Sigmoid colon (tissue), 7 donors: Measurements from ENCODE around the gene PSMD13. TPM values are rescaled to one million over a fixed set of nuclear protein-coding genes. Genes with fewer than 3 reads are reported as not detected.

ENCODE experiments used
- DNase-seq: peaks from one replicate; pipeline ENCODE4 v3.0.0-alpha.2; 2019
- H3K27ac ChIP-seq, 4 donors: fragments of 200-600 bp; sonication (generic); one replicate each; pipeline ENCODE4 v1.5.1; 2016 to 2019; ENCODE audit warnings: mild to moderate bottlenecking in 1 of 4
- H3K27me3 ChIP-seq, 3 donors: fragments of 200-600 bp; sonication (generic); one replicate each; pipeline ENCODE4 v1.5.1; 2019; ENCODE audit warnings: mild to moderate bottlenecking in 1 of 3
- H3K36me3 ChIP-seq, 4 donors: fragments of 200-600 bp; sonication (generic); one replicate each; pipeline ENCODE4 v1.5.1; 2016 to 2019
- H3K4me1 ChIP-seq, 4 donors: fragments of 200-600 bp; sonication (generic); one replicate each; pipeline ENCODE4 v1.5.1; 2017 to 2019
- H3K4me3 ChIP-seq, 4 donors: fragments of 200-600 bp; sonication (generic); one replicate each; pipeline ENCODE4 v1.5.1; 2017 to 2019; ENCODE audit warnings: mild to moderate bottlenecking in 2 of 4, moderate library complexity in 1 of 4
- H3K9me3 ChIP-seq, 4 donors: fragments of 200-600 bp in 3 of 4; sonication (generic) in 3 of 4; one replicate each; pipeline versions ENCODE4 v1.5.1 to v1.6.1; 2013 to 2019
- EP300 ChIP-seq, 4 donors: sonication (generic); formaldehyde crosslinking; IDR thresholded peaks; one replicate each; pipeline ENCODE4 v1.6.1; 2017; ENCODE audit warnings: antibody characterized with exemption in 4 of 4
- POLR2A ChIP-seq, 2 donors: fragments of 450-650 bp; IDR thresholded peaks; one replicate each; pipeline ENCODE4 v1.6.1; 2016; ENCODE audit warnings: antibody characterized with exemption in 2 of 2, mild to moderate bottlenecking in 2 of 2, moderate library complexity in 2 of 2
- POLR2AphosphoS5 ChIP-seq, 4 donors: sonication (generic); formaldehyde crosslinking; IDR thresholded peaks; one replicate each; pipeline ENCODE4 v1.6.1; 2017; ENCODE audit warnings: antibody characterized with exemption in 4 of 4
- WGBS, 2 donors: extraction: QIAGEN DNeasy Blood & Tissue Kit; methylation state at CpG; one replicate each; pipeline ENCODE4 v1.1.7; 2013; 5-methylcytosine and 5-hydroxymethylcytosine counted together
- intact Hi-C: fragments of 100-400 bp; cut with DNase I; formaldehyde crosslinking; loops from one replicate; pipeline ENCODE4 v1.15.1; 2023
- polyA plus RNA-seq, 3 donors: library from polyadenylated mRNA; stranded (reverse); fragments of 200-250 nt; gene quantifications; one replicate each; pipeline ENCODE4 v1.2.3, GENCODE V29; 2013
- total RNA-seq, 4 donors: library from RNA; depleted of rRNA; stranded (reverse); fragments of >200 nt; gene quantifications; one replicate each; pipeline ENCODE4 v1.1.0, GENCODE V29; 2016
- TF ChIP-seq, protein P1 (sequence below), 4 experiments: fragments of 450-650 bp in 3 of 4; fragments of 200-600 bp in 1 of 4; IDR thresholded peaks; one replicate each; pipeline ENCODE4 v1.5.1; 2016 to 2019; ENCODE audit warnings: antibody characterized with exemption in 4 of 4, mild to moderate bottlenecking in 3 of 4, moderate library complexity in 2 of 4
- donor health status: healthy with polysubstance abuse.
- donor health status: Bipolar disorder and iron deficiency.
- donor health status: healthy.

Gene PSMD13
- total and polyA plus RNA-seq, 7 donors, result 86.2 to 180 (median 111) TPM

DNA sequence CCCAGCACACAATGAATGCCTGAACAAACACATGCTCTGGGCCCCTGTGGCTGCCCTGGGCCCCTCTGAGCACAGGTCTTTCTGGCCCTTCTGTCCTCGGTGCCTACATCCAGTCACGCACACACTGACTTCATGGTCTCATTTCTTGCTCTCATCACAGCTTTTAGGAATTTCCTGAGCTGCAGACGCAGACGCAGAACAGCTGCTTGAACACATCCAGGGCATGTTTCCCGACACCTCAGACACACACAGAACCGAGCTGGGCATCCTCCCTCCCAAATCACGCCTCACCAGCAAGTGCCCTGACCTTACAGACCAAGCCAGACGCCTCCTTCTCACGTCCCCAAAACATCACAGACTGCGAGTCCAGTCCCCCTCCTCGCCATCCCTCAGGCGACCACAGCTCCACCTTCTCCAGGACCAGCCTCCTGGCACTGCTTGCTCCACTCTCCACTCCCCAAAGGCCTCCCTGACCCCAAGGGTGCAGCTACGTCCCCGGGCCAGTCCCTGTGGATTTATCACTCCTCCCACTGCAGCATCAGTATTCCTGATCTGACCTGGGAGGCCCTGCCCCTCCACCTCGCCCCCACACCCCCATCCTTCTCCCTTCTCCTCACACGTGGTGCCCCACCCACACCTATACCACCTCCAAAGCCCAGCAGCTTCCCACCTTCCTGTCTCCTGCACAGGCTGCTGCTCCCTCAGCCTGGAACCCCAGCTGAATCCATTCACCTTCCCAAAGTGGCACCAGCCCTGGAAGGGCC is 13.6 kb upstream of the PSMD13 start:
- Histone ChIP-seq H3K4me3 (no peak overlapping the region), H3K36me3 (peaks cover 0 to 32% (median 2%) of the 10 kb centered on the region in 4 donors), H3K27ac (peak overlapping the region in 2 of 4 donors; percentile 66 to 84), H3K27me3 (no peaks in the 10 kb centered on the region), H3K4me1 (no peaks in the 10 kb centered on the region), H3K9me3 (no peaks in the 10 kb centered on the region)
- no peak for TF ChIP-seq POLR2A (IDR thresholded peaks at IDR 0.05)
- TF ChIP-seq, protein P1, sequence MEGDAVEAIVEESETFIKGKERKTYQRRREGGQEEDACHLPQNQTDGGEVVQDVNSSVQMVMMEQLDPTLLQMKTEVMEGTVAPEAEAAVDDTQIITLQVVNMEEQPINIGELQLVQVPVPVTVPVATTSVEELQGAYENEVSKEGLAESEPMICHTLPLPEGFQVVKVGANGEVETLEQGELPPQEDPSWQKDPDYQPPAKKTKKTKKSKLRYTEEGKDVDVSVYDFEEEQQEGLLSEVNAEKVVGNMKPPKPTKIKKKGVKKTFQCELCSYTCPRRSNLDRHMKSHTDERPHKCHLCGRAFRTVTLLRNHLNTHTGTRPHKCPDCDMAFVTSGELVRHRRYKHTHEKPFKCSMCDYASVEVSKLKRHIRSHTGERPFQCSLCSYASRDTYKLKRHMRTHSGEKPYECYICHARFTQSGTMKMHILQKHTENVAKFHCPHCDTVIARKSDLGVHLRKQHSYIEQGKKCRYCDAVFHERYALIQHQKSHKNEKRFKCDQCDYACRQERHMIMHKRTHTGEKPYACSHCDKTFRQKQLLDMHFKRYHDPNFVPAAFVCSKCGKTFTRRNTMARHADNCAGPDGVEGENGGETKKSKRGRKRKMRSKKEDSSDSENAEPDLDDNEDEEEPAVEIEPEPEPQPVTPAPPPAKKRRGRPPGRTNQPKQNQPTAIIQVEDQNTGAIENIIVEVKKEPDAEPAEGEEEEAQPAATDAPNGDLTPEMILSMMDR (IDR thresholded peaks at IDR 0.05), result no peak
- no peak for TF ChIP-seq EP300 (IDR thresholded peaks at IDR 0.05)
- no peak for TF ChIP-seq POLR2AphosphoS5 (IDR thresholded peaks at IDR 0.05)
- peak; percentile 54 for DNase-seq
- 88 to 90% methylated on average over 16 of the region's 16 CpGs for WGBS, 2 donors
- intact Hi-C loops, result no loop called here

DNA sequence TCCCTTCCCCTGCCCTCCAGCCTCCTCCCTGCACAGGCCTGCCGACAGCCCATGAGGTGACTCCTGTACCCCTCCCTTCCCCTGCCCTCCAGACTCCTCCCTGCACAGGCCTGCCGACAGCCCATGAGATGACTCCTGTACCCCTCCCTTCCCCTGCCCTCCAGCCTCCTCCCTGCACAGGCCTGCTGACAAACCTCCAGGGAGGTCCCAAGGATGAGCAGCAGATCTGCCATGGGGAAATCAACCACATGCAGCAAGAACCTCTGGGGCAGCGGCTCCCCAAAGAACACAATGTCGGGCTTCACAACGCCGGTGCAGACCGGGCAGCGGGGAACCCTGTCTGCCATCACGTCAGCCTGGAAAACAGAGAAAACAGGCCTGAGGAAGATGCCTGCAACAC is 12.9 kb upstream of the PSMD13 start:
- Histone ChIP-seq H3K9me3 (no peaks in the 10 kb centered on the region), H3K27ac (peak overlapping the region in 1 of 4 donors; percentile 84), H3K36me3 (peaks cover 0 to 25% (median 2%) of the 10 kb centered on the region in 4 donors), H3K4me3 (no peak overlapping the region), H3K27me3 (no peaks in the 10 kb centered on the region), H3K4me1 (no peaks in the 10 kb centered on the region)
- intact Hi-C loops, result no loop called here
- whole genome bisulfite sequencing, 2 donors, result 93 to 95% methylated on average over 9 of the region's 9 CpGs
- peak; percentile 24 for DNase-seq
- TF ChIP-seq, protein P1 (IDR thresholded peaks at IDR 0.05), result no peak
- TF ChIP-seq POLR2A (IDR thresholded peaks at IDR 0.05), result no peak
- TF ChIP-seq EP300 (IDR thresholded peaks at IDR 0.05), result no peak
- no peak for TF ChIP-seq POLR2AphosphoS5 (IDR thresholded peaks at IDR 0.05)

DNA sequence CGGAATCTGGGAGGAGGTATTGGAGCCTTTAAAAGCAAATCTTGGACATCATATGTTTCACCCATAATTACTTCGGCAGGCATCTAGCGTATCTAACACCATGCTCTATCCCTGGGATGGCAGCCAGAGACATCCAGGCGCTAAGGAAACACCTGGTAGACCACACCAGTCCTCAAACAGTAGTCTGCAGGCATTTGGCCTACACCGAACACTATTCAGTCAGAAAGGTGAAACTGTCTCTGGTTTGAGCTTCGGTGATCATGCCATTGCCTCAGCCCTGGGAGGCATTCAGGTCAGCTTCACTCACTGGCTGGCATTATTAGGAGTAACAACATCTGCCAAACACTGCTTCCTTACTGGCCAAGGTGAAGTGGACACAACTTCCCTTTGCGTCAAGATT is 12.4 kb upstream of the PSMD13 start:
- DNase-seq, result peak; percentile 38
- Histone ChIP-seq H3K9me3 (no peaks in the 10 kb centered on the region), H3K36me3 (peaks cover 0 to 27% (median 2%) of the 10 kb centered on the region in 4 donors), H3K4me1 (no peaks in the 10 kb centered on the region), H3K4me3 (no peak overlapping the region), H3K27me3 (no peaks in the 10 kb centered on the region), H3K27ac (peak overlapping the region in 1 of 4 donors; percentile 84)
- intact Hi-C loops, result no loop called here
- 92 to 94% methylated on average over 7 of the region's 7 CpGs for WGBS, 2 donors
- TF ChIP-seq, protein P1 (IDR thresholded peaks at IDR 0.05), result no peak
- no peak for TF ChIP-seq POLR2A (IDR thresholded peaks at IDR 0.05)
- no peak for TF ChIP-seq EP300 (IDR thresholded peaks at IDR 0.05)

DNA sequence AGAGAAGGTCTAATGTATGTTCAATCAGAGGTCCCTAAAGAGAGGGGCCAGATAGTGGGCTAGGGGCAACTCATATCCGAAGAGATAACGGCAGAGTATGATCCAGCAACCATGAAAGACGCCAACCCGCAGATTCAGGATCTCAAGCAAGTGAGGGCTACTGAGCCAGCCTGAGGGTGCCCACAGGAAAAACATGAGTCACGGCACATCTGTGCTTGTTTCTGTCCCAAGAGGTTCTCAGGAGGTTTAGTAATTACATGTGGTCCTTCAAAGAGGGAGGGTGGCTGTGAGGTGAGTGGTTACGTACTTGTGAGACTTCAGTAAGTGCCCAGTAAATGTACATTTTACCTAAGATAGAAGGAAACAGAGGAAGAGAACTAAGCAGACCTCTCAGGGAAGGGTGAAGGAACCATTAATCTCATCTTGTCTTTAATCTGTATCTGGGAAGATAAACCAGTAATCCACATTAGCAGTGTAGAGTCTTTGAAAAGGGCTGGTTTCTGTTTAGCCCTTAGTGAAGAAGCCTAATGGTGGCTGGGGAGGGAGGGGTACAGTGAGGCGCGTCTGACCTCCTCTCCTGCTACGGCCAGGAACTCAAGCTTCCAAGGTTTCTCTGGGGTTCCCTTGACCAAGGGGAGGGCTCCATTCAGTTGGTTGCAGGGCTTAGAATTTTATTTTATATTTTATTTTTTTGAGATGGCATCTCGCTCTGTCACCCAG is 10.9 kb upstream of the PSMD13 start:
- no peak overlapping the region for H3K27ac ChIP-seq
- H3K36me3 ChIP-seq, result peaks cover 0 to 31% (median 2%) of the 10 kb centered on the region in 4 donors
- intact Hi-C loops, result no loop called here
- H3K4me3 ChIP-seq, result no peak overlapping the region
- H3K27me3 ChIP-seq, result no peaks in the 10 kb centered on the region
- TF ChIP-seq EP300 (IDR thresholded peaks at IDR 0.05) (no peak), POLR2AphosphoS5 (IDR thresholded peaks at IDR 0.05) (no peak), POLR2A (IDR thresholded peaks at IDR 0.05) (no peak)
- TF ChIP-seq, protein P1 (IDR thresholded peaks at IDR 0.05), result no peak
- 88 to 96% methylated on average over 10 of the region's 10 CpGs for WGBS, 2 donors
- no peaks in the 10 kb centered on the region for H3K9me3 ChIP-seq
- DNase-seq, result peak; percentile 5
- no peaks in the 10 kb centered on the region for H3K4me1 ChIP-seq
